GM12878 (cell line): ENCODE results near the gene PALLD. TPM values are rescaled to one million over a fixed set of nuclear protein-coding genes. Genes with fewer than 3 reads are reported as not detected.

Experiments
- ATAC-seq: fragments of 200-7000 bp; cut with Tn5 transposase; 3 replicates; pipeline ENCODE4 v1.9.1; 2020; ENCODE audit warnings: mild to moderate bottlenecking, moderate library complexity
- BruUV-seq: library from RNA; stranded (reverse); fragments of 400-500 nt; replicated peaks from 2 replicates; lab custom pipeline; 2021; lab: Mats Ljungman, UMichigan
- CTCF ChIA-PET: fragments of 300-600 bp; sonication (Branson Sonifier 250); formaldehyde crosslinking; extraction: SDS; loops from one replicate; lab custom pipeline; 2021; ENCODE audit warnings: inconsistent platforms; lab: Yijun Ruan, JAX
- POLR2A ChIA-PET: fragments of 350-600 bp; formaldehyde crosslinking; extraction: SDS; loops from one replicate; lab custom pipeline; 2021; ENCODE audit warnings: inconsistent platforms; lab: Charles Lee
- RAD21 ChIA-PET: fragments of 300-600 bp; sonication (Branson Sonifier 250); formaldehyde crosslinking; loops from one replicate; lab custom pipeline; 2023; ENCODE audit warnings: antibody characterized with exemption; ENCODE audit not compliant: unreplicated experiment; lab: Charles Lee
- SMC1A ChIA-PET: fragments of 300-600 bp; sonication (Branson Sonifier 250); formaldehyde crosslinking; loops from one replicate; lab custom pipeline; 2023; ENCODE audit not compliant: unreplicated experiment, uncharacterized antibody; lab: Charles Lee
- DNase-seq: peaks from one replicate; pipeline ENCODE4 v3.0.0-alpha.2; 2011; ENCODE audit warnings: low read depth, low spot score
- FAIRE-seq: peaks from 3 replicates; lab custom pipeline; 2011; peaks lifted over from hg19 to GRCh38; lab: Jason Lieb, UNC
- H2AFZ ChIP-seq: 2 replicates; pipeline ENCODE4 v1.6.0; 2011; ENCODE audit warnings: low read depth, low read length, control low read depth; ENCODE audit not compliant: control insufficient read depth
- H3K27ac ChIP-seq: 2 replicates; pipeline ENCODE4 v1.5.1; 2011; ENCODE audit warnings: control low read depth; ENCODE audit not compliant: control insufficient read depth, insufficient read depth
- H3K27me3 ChIP-seq, 2 experiments: replicated peaks in 1 of 2; 2 replicates each; pipeline versions ENCODE4 v1.6.0 to v1.6.1; 2011; ENCODE audit warnings: low read length in 1 of 2; ENCODE audit not compliant: control insufficient read depth in 2 of 2, insufficient read depth in 2 of 2
- H3K36me3 ChIP-seq, 2 experiments: 2 replicates each; pipeline ENCODE4 v1.5.1; 2011; ENCODE audit warnings: low read length in 1 of 2; ENCODE audit not compliant: control insufficient read depth in 2 of 2, insufficient read depth in 2 of 2
- H3K4me1 ChIP-seq: 2 replicates; pipeline ENCODE4 v1.6.1; 2011; ENCODE audit warnings: mild to moderate bottlenecking, low read length, moderate library complexity, mixed read lengths; ENCODE audit not compliant: control insufficient read depth, insufficient read depth
- H3K4me2 ChIP-seq: 2 replicates; pipeline ENCODE4 v1.6.0; 2011; ENCODE audit warnings: control low read depth; ENCODE audit not compliant: control insufficient read depth, insufficient read depth
- H3K4me3 ChIP-seq: fragments of 200-600 bp; sonication (generic); 2 replicates; pipeline ENCODE4 v1.5.1; 2016
- H3K79me2 ChIP-seq: 2 replicates; pipeline ENCODE4 v1.6.0; 2011; ENCODE audit warnings: low read length; ENCODE audit not compliant: control insufficient read depth, insufficient read depth
- H3K9ac ChIP-seq: 2 replicates; pipeline ENCODE4 v1.8.0; 2011; ENCODE audit warnings: low read length, control low read depth, mixed read lengths; ENCODE audit not compliant: control insufficient read depth, insufficient read depth
- H3K9me3 ChIP-seq: replicated peaks from 3 replicates; pipeline ENCODE4 v1.5.1; 2011; ENCODE audit warnings: mild to moderate bottlenecking, low read length; ENCODE audit not compliant: control insufficient read depth, insufficient read depth
- H4K20me1 ChIP-seq: 2 replicates; pipeline ENCODE4 v1.6.0; 2011; ENCODE audit not compliant: control insufficient read depth, insufficient read depth
- GABPA ChIP-seq: IDR thresholded peaks from 2 replicates; pipeline ENCODE4 v1.6.1; 2014; ENCODE audit warnings: antibody characterized with exemption, low read depth, mild to moderate bottlenecking, inconsistent platforms
- SKIL ChIP-seq: fragments of 450-650 bp; IDR thresholded peaks from 2 replicates; pipeline ENCODE4 v1.6.1; 2017; ENCODE audit warnings: mild to moderate bottlenecking, low read depth, inconsistent platforms; ENCODE audit not compliant: poor library complexity, severe bottlenecking
- ZBTB33 ChIP-seq: fragments of 450-650 bp; IDR thresholded peaks from 2 replicates; pipeline ENCODE4 v1.6.1; 2017; ENCODE audit warnings: mild to moderate bottlenecking
- ZNF24 ChIP-seq: fragments of 450-650 bp; IDR thresholded peaks from 2 replicates; pipeline ENCODE4 v1.6.1; 2017; ENCODE audit warnings: antibody characterized with exemption, mild to moderate bottlenecking
- WGBS: methylation state at CpG from one replicate; pipeline ENCODE4 v1.1.6; 2016; ENCODE audit warnings: low lambda C conversion rate; ENCODE audit not compliant: insufficient replicate concordance, insufficient coverage; ENCODE audit errors: missing lambda C conversion rate; 5-methylcytosine and 5-hydroxymethylcytosine counted together
- in situ Hi-C: fragments of 300-500 bp; cut with MboI; formaldehyde crosslinking; loops from 9 replicates; pipeline ENCODE4 v1.14.3; 2018; ENCODE audit warnings: mixed read lengths
- intact Hi-C: fragments of 100-400 bp; cut with micrococcal nuclease; formaldehyde crosslinking; loops from one replicate; pipeline ENCODE4 v1.14.2; 2022; ENCODE audit not compliant: unreplicated experiment
- polyA plus RNA-seq, 11 experiments: library from polyadenylated mRNA; depleted of rRNA in 4 of 11; unstranded in 6 of 11; stranded (reverse) in 5 of 11; fragments of >200 nt; fragmentation: Nextera tagmentation in 4 of 11; fragmentation: Illumina TruSeq in 1 of 11; extraction: Ambion mirVana in 4 of 11; extraction: Trizol in 1 of 11; gene quantifications; 1 replicate in 1 of 11; 2 replicates in 10 of 11; pipeline versions ENCODE4 v1.2.1 to v1.2.3, GENCODE V29; 2011 to 2016; ENCODE audit warnings: inconsistent platforms in 2 of 11, missing spikeins in 2 of 11, low read depth in 1 of 11
- total RNA-seq, 4 experiments: library from RNA; depleted of rRNA in 3 of 4; stranded (reverse); fragments of >200 nt in 3 of 4; fragmentation: Illumina TruSeq in 1 of 4; extraction: Trizol in 1 of 4; gene quantifications; 2 replicates each; pipeline versions ENCODE4 v1.2.1 to v1.2.3, GENCODE V29; 2013 to 2021

PALLD gene
- total and polyA plus RNA-seq, 10 of the 15 experiments (the other 5 are each of a cell fraction or from before 2014, with no cell fraction given) = 1.0 to 7.7 (median 1.7) TPM

GRCh38 chr4:168908093-168908492 is 411.2 kb downstream of the PALLD start:
- no peak overlapping the region for H3K4me2 ChIP-seq
- no peaks in the 10 kb centered on the region for H4K20me1 ChIP-seq
- intact Hi-C loops = no loop called here
- ChIA-PET SMC1A (interaction anchor here (0.7 to 17.4 kb wide), 5 partner anchors 11 to 322 kb away, joined by 3 to 292 read pairs (median 4); no protein-coding TSS in a partner anchor), CTCF (interaction anchor here (1.2 to 2.5 kb wide), 4 partner anchors 14 to 322 kb away, joined by 3 to 17 read pairs (median 8); no protein-coding TSS in a partner anchor), RAD21 (interaction anchor here (1.0 kb wide), 1 partner anchor 577 kb away, joined by 3 read pairs; no protein-coding TSS in a partner anchor), POLR2A (no interaction called here)
- H3K4me1 ChIP-seq = no peaks in the 10 kb centered on the region
- BruUV-seq = no TSS peak
- no peak overlapping the region for H2AFZ ChIP-seq
- FAIRE-seq (no peak), ATAC-seq (no peak), DNase-seq (no peak)
- H3K27me3 ChIP-seq = no peaks in the 10 kb centered on the region
- H3K9ac ChIP-seq = no peak overlapping the region
- TF ChIP-seq SKIL = no peak
- TF ChIP-seq GABPA = no peak
- TF ChIP-seq ZNF24 = no peak
- no peak for TF ChIP-seq ZBTB33
- in situ Hi-C loops = no loop called here
- H3K9me3 ChIP-seq = no peaks in the 10 kb centered on the region
- no peak overlapping the region for H3K4me3 ChIP-seq
- no peaks in the 10 kb centered on the region; a peak in 1 of 4 replicates for H3K36me3 ChIP-seq
- WGBS = 96% methylated on average over 1 of the region's 1 CpG
- no peaks in the 10 kb centered on the region for H3K79me2 ChIP-seq
- H3K27ac ChIP-seq = no peak overlapping the region
